ENCODE data around the gene VDAC2. TPM values are rescaled to one million over a fixed set of nuclear protein-coding genes. Genes with fewer than 3 reads are reported as not detected.

VDAC2 gene
- total RNA-seq, 4 donors from 2014 or later = 111 to 196 (median 146) TPM

DNA sequence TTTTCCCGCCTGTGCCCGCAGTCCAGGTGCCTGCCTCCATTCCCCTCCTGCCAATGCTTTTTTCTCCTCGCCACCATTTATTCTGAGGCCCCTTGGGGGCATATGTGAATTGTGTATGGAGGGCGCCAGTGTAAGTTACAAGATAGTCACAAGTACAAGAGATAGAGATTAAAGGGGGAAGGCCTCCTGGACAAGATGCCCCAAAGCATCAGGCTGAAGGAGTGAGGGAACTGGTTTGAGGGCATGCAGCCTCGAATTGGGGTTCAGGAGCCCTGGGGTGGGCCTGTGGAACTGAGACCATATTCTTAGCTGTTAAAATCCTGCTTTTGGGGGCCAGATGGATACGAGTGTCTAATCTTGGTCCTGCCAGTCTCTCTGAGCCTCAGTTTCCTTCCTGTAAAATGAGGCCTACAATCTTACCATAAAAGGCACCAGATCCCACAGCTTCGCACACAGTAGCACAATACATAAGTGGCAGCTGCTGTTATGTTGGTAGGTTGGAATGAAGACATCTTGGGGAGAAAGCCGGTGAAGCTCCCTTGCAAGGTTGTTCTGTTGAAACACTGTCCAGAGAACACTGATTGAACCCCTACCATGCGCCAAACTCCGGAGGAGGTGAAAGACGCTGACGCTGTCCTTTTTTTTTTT is 25.7 kb downstream of the VDAC2 start:
- peaks cover 20% of the 10 kb centered on the region for H3K36me3 ChIP-seq
- WGBS = 49% methylated on average over 12 of the region's 12 CpGs
- no peaks in the 10 kb centered on the region for H3K9me3 ChIP-seq
- no peak overlapping the region for H3K27ac ChIP-seq
- no peaks in the 10 kb centered on the region for H3K27me3 ChIP-seq
- peak in 1 of 2 donors; percentile 26 for DNase-seq (ENCODE audit: low spot score in 2 of 2)
- TF ChIP-seq, protein P1, sequence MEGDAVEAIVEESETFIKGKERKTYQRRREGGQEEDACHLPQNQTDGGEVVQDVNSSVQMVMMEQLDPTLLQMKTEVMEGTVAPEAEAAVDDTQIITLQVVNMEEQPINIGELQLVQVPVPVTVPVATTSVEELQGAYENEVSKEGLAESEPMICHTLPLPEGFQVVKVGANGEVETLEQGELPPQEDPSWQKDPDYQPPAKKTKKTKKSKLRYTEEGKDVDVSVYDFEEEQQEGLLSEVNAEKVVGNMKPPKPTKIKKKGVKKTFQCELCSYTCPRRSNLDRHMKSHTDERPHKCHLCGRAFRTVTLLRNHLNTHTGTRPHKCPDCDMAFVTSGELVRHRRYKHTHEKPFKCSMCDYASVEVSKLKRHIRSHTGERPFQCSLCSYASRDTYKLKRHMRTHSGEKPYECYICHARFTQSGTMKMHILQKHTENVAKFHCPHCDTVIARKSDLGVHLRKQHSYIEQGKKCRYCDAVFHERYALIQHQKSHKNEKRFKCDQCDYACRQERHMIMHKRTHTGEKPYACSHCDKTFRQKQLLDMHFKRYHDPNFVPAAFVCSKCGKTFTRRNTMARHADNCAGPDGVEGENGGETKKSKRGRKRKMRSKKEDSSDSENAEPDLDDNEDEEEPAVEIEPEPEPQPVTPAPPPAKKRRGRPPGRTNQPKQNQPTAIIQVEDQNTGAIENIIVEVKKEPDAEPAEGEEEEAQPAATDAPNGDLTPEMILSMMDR (IDR thresholded peaks at IDR 0.05) = no peak
- TF ChIP-seq POLR2A (IDR thresholded peaks at IDR 0.05) (no peak), EP300 (IDR thresholded peaks at IDR 0.05) (no peak), POLR2AphosphoS5 (IDR thresholded peaks at IDR 0.05) (no peak)
- peaks cover 27% of the 10 kb centered on the region for H3K4me1 ChIP-seq
- H3K4me3 ChIP-seq = peak overlapping the region; percentile 91

DNA sequence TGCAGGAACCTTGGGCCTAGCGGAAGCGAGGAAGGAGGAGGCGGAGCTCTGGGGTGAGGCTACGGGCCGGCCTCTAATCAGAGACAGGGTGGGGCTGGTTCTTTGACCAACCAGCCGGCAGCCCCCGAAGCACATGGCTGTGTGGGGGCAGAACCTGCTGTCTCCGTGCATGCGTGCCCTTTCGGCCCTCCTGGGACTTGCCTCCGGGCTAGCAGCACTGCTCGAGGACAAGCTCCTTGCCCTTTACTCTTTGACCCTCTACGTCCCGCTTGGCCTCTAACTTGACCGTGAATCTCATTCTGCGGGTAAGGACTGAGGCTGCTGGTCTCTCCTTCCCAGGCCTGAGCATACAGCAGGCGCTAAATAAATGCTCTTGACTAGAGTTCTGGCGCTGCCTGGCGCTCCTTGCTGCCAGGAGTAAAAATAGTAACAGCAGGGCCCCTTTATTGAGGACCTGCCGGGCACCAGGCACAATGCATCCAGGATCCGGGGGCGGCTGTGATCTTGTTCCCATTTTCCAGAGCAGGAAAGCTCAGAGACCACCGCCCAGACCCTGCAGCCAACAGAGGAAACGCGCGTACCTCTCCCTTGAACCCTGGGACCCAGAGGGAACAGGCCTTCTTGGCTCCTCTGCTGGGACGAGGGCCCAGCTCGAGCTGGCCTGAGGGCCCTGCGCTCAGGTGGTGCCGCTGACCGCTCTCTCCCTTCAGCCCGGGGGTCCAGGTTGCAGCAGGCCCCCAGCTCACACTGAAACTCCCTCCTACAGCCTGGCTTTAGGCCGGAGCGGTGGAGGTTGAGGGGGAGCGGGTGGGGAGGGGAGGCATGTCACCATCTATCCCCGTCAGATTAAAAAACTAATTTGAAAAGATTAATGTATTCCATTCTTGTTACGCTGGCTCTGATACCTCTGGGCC is 27.8 kb downstream of the VDAC2 start:
- 85% methylated on average over 35 of the region's 37 CpGs for WGBS
- H3K4me3 ChIP-seq = no peak overlapping the region
- no peak for TF ChIP-seq EP300 (IDR thresholded peaks at IDR 0.05)
- TF ChIP-seq, protein P1 (IDR thresholded peaks at IDR 0.05) = no peak
- TF ChIP-seq POLR2A (IDR thresholded peaks at IDR 0.05) = no peak
- TF ChIP-seq POLR2AphosphoS5 (IDR thresholded peaks at IDR 0.05) = no peak
- peaks cover 26% of the 10 kb centered on the region for H3K4me1 ChIP-seq
- peaks cover 1% of the 10 kb centered on the region for H3K36me3 ChIP-seq
- H3K9me3 ChIP-seq = no peaks in the 10 kb centered on the region
- peak in 1 of 2 donors; percentile 71 for DNase-seq (ENCODE audit: low spot score in 2 of 2)
- H3K27me3 ChIP-seq = no peaks in the 10 kb centered on the region
- H3K27ac ChIP-seq = no peak overlapping the region

DNA sequence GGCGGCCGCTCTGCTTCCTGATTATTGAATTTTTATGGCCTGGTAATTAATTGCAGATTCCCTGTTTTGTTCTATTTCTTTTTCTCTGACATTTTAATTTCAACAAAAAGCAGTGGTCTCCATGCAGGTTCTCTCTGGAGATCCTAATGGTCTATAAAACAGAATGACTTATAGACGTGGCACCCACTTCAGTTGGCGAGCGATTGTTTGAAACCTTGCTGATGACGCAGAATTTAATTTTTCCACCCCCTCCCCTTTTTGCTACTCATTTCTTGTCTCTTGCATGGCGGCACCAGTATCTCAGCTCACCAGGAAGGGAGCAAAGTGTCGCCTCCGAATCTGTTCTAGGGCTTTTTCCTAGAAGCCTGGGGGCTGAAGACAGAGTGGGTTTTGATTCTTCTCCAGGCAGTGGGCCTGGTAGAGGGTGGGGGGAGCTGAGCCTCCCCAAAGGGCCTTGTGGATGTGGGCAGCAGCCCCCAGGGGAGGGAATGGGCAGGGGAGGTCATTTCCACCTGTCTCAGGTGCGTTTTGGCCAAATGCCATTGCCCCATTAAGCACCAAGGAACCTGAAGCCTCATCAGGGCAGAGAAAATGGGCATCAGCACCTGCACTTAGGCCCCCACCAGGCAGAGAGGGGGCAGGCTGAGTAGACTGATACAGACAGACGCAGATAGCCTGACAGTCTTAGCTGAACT is 28.6 kb downstream of the VDAC2 start:
- peaks cover 21% of the 10 kb centered on the region for H3K4me1 ChIP-seq
- H3K4me3 ChIP-seq = no peak overlapping the region
- no peaks in the 10 kb centered on the region for H3K27me3 ChIP-seq
- WGBS = 67% methylated on average over 9 of the region's 11 CpGs
- H3K9me3 ChIP-seq = no peaks in the 10 kb centered on the region
- TF ChIP-seq EP300 (IDR thresholded peaks at IDR 0.05) = no peak
- no peak for TF ChIP-seq POLR2A (IDR thresholded peaks at IDR 0.05)
- TF ChIP-seq, protein P1 (IDR thresholded peaks at IDR 0.05) = no peak
- no peak for TF ChIP-seq POLR2AphosphoS5 (IDR thresholded peaks at IDR 0.05)
- DNase-seq (ENCODE audit: low spot score in 2 of 2) = peak; percentile 49
- H3K27ac ChIP-seq = no peak overlapping the region
- no peaks in the 10 kb centered on the region for H3K36me3 ChIP-seq

DNA sequence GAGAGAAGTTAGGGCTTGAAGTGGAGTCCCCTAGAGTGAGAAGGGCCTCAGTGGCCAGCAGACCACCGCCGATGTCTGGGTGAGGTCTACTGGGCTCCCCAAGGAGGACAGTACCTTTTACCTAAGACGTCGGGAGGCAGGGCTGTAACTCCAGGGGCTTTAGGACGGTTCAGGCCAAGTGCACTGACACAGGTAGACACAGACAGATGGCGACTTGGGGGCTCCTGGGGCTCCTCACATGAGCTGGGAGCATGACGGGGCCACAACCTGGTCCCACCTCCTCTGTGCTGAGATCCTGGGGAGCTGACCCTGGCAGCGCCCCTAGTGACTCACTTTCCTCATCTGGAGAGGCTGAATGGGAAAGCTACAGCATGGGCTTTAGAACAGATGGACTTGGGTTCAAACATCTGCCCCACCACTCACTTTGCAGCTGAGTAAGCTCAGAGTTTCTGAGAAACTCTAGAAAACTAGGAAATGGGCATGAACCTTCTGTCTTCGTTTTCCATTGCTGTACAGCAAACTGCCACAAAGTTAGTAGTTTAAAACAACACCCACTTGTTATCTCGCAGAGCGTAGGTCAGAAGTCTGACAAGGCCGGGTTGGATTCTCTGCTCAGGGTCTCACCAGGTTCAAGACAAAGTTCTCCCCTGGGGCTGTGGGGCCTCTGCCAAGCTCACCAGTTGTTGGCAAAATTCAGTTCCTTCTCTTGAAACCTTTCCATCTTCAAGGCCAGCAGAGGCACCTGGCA is 29.9 kb downstream of the VDAC2 start:
- Histone ChIP-seq H3K4me3 (no peak overlapping the region), H3K4me1 (peaks cover 14% of the 10 kb centered on the region), H3K27me3 (no peaks in the 10 kb centered on the region), H3K27ac (no peak overlapping the region), H3K9me3 (no peaks in the 10 kb centered on the region), H3K36me3 (no peaks in the 10 kb centered on the region)
- 78% methylated on average over 11 of the region's 12 CpGs for WGBS
- TF ChIP-seq POLR2A (IDR thresholded peaks at IDR 0.05) (no peak), EP300 (IDR thresholded peaks at IDR 0.05) (no peak), POLR2AphosphoS5 (IDR thresholded peaks at IDR 0.05) (no peak)
- TF ChIP-seq, protein P1 (IDR thresholded peaks at IDR 0.05) = no peak
- peak; percentile 44 to 66 for DNase-seq (ENCODE audit: low spot score in 2 of 2)
